ENCODE data around the gene SV2C.

- TF ChIP-seq CTCF (IDR thresholded peaks at IDR 0.05) = no peak
- TF ChIP-seq POLR2A (IDR thresholded peaks at IDR 0.05) = no peak
Measured at GRCh38 chr5:76163111-76163628, 80.0 kb downstream of the SV2C start.
